Uterus (tissue), 4 donors: ENCODE results near the gene ST8SIA6. TPM values are rescaled to one million over a fixed set of nuclear protein-coding genes. Genes with fewer than 3 reads are reported as not detected.

Experiments used
- DNase-seq, 2 donors: peaks; one replicate each; pipeline ENCODE4 v3.0.0-alpha.2; 2019 to 2020
- H3K27ac ChIP-seq, 2 donors: fragments of 200-600 bp; sonication (generic); 1 replicate in 1 of 2; 2 replicates in 1 of 2; pipeline ENCODE4 v1.5.1; 2016 to 2018
- H3K27me3 ChIP-seq, 2 donors: fragments of 200-600 bp; sonication (generic); one replicate each; pipeline ENCODE4 v1.5.1; 2018 to 2019; ENCODE audit warnings: control low read depth in 1 of 2
- H3K36me3 ChIP-seq, 2 donors: fragments of 200-600 bp; sonication (generic); one replicate each; pipeline ENCODE4 v1.5.1; 2019; ENCODE audit warnings: control low read depth in 1 of 2
- H3K4me1 ChIP-seq, 2 donors: fragments of 200-600 bp; sonication (generic); one replicate each; pipeline ENCODE4 v1.5.1; 2018 to 2019; ENCODE audit warnings: control low read depth in 1 of 2
- H3K4me3 ChIP-seq, 2 donors: fragments of 200-600 bp; sonication (generic); 1 replicate in 1 of 2; 2 replicates in 1 of 2; pipeline ENCODE4 v1.5.1; 2018 to 2019; ENCODE audit warnings: mild to moderate bottlenecking in 1 of 2
- H3K9me3 ChIP-seq, 2 donors: fragments of 200-600 bp; sonication (generic); one replicate each; pipeline ENCODE4 v1.5.1; 2019; ENCODE audit warnings: control low read depth in 1 of 2
- CTCF ChIP-seq, 4 experiments: fragments of 200-600 bp in 2 of 4; fragments of 450-650 bp in 2 of 4; sonication (generic) in 2 of 4; IDR thresholded peaks; one replicate each; pipeline ENCODE4 v1.5.1; 2016 to 2019; ENCODE audit warnings: antibody characterized with exemption in 4 of 4, mild to moderate bottlenecking in 2 of 4, moderate library complexity in 1 of 4
- POLR2A ChIP-seq, 2 donors: fragments of 450-650 bp; IDR thresholded peaks; one replicate each; pipeline ENCODE4 v1.6.1; 2016; ENCODE audit warnings: antibody characterized with exemption in 2 of 2, mild to moderate bottlenecking in 1 of 2, moderate library complexity in 1 of 2
- intact Hi-C: fragments of 100-400 bp; cut with DNase I; formaldehyde crosslinking; loops from one replicate; pipeline ENCODE4 v1.15.1; 2023; ENCODE audit warnings: low total_unique reads
- total RNA-seq, 4 donors: library from RNA; depleted of rRNA in 3 of 4; stranded (reverse); fragments of >200 nt in 3 of 4; gene quantifications; one replicate each; pipeline versions ENCODE4 v1.1.0 to v1.2.4, GENCODE V29; 2014 to 2023
- donor health status: DM: yes; HTN: yes; CAD: no.

The ST8SIA6 gene
- total RNA-seq, 4 donors from 2014 or later = 0.77 to 1.9 (median 1.1) TPM; not detected in 1

DNA sequence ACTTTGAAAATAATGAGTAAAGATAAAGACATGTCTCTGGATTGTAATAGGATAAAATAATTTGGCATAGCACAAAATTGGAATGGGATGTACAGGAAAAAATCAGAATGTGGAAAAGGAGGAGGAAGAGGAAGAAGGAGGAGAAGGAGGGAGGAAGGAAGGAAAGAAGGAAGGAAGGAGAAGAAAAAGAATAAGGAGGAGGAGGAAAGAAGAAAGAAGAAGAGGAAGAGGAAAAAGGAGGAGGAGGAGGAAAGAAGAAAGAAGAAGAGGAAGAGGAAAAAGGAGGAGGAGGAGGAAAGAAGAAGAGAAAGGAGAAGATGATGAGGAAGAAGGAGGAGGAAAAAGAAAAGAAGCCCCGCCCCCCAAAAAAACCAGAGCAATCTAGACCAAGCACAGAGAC, 95.9 kb downstream of the ST8SIA6 start:
- Histone ChIP-seq H3K9me3 (no peaks in the 10 kb centered on the region), H3K27ac (no peak overlapping the region), H3K4me1 (no peaks in the 10 kb centered on the region), H3K36me3 (no peaks in the 10 kb centered on the region), H3K4me3 (no peak overlapping the region), H3K27me3 (no peaks in the 10 kb centered on the region)
- no peak for DNase-seq
- no peak for TF ChIP-seq CTCF (IDR thresholded peaks at IDR 0.05)
- TF ChIP-seq POLR2A (IDR thresholded peaks at IDR 0.05) = no peak
- intact Hi-C loops = no loop called here

DNA sequence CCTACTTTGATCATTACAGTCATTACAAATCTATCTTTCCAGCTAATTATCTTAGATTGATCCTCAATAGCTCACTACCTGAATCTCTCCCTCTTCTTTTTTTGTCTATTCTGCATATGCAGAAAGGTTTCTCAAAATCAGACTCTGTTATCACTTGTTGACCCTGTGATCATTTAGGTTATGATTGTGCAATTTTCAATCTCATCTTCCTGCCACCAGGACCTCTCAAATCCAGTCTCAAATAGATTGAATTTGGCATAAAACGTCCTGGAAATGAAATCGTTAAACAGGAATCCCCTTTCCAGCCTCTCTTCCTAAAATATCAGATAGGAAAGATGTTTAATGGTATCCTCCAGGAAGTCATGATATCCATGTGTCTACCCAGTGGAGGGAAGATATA, 96.6 kb downstream of the ST8SIA6 start:
- H3K4me3 ChIP-seq = no peak overlapping the region
- no peak for TF ChIP-seq POLR2A (IDR thresholded peaks at IDR 0.05)
- H3K36me3 ChIP-seq = no peaks in the 10 kb centered on the region
- intact Hi-C loops = no loop called here
- H3K9me3 ChIP-seq = no peaks in the 10 kb centered on the region
- H3K27ac ChIP-seq = no peak overlapping the region
- no peaks in the 10 kb centered on the region for H3K4me1 ChIP-seq
- no peaks in the 10 kb centered on the region for H3K27me3 ChIP-seq
- DNase-seq = no peak

- intact Hi-C loops = no loop called here
- TF ChIP-seq POLR2A (IDR thresholded peaks at IDR 0.05) = no peak
- no peak for TF ChIP-seq CTCF (IDR thresholded peaks at IDR 0.05)
- Histone ChIP-seq H3K9me3 (no peaks in the 10 kb centered on the region), H3K27me3 (no peaks in the 10 kb centered on the region), H3K36me3 (no peaks in the 10 kb centered on the region), H3K4me3 (no peak overlapping the region), H3K27ac (no peak overlapping the region), H3K4me1 (no peaks in the 10 kb centered on the region)
- no peak for DNase-seq
Observed at GRCh38 chr10:17356820-17357219, 97.6 kb downstream of the ST8SIA6 start.

DNA sequence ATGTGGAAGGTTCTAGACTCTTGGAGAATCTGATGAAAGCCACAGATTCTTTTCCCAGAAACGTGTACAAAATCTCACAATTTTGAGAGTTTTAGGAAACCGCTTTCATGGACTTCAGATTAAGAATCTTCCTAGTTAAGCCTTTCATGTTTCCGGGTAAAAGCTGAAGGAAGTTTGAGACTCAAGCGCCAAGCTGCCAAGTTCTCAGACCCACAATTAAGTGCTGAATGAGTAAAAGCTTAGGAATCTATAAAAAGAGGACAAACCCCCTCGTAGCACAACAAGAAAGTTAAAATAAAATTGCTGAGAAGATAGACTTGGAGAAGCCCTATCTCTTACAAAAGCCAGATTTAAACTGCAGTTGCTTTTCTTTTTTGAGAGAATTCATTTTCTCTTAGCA, 99.6 kb downstream of the ST8SIA6 start:
- no peaks in the 10 kb centered on the region for H3K9me3 ChIP-seq
- no peaks in the 10 kb centered on the region for H3K4me1 ChIP-seq
- H3K4me3 ChIP-seq = no peak overlapping the region
- H3K27me3 ChIP-seq = no peaks in the 10 kb centered on the region
- TF ChIP-seq CTCF (IDR thresholded peaks at IDR 0.05) (no peak), POLR2A (IDR thresholded peaks at IDR 0.05) (no peak)
- DNase-seq = no peak
- no peak overlapping the region for H3K27ac ChIP-seq
- no peaks in the 10 kb centered on the region for H3K36me3 ChIP-seq
- intact Hi-C loops = no loop called here

DNA sequence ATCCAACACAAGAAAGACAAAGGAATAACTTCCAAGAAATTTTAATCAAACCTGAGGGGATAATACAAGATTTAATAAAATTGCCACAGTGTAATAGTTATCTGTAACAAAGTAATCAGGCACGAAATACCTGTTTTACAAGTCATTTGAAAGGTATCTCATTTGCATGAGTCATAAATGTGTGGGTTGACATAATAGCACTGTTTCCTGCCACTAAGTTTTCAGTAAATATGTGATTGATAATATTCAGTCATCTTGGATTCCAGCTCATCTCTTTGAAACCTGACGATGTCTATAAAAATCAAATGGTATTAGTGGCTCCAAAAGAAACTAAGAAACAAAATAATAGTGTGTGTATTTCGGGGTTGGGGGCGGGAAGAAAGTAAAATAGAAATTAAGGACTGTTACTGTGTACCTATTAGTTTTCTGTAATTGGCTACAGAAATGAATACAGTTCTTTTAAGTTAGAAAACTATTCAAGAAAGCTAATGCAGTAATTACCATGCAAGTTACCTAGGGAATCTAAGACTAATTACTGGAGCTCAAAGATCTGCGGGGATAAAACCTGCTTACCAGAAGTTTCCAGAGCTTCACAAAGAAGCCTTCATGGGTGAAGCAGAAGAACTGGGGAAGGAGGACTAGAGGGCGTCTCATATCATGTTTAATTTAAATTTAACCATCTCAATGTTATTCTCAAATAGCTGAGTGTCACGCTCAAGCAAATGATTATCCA, 100.7 kb downstream of the ST8SIA6 start:
- H3K27me3 ChIP-seq = no peaks in the 10 kb centered on the region
- no peaks in the 10 kb centered on the region for H3K36me3 ChIP-seq
- intact Hi-C loops = no loop called here
- DNase-seq = no peak
- no peak overlapping the region for H3K27ac ChIP-seq
- no peaks in the 10 kb centered on the region for H3K4me1 ChIP-seq
- no peak overlapping the region for H3K4me3 ChIP-seq
- no peaks in the 10 kb centered on the region for H3K9me3 ChIP-seq
- no peak for TF ChIP-seq POLR2A (IDR thresholded peaks at IDR 0.05)
- TF ChIP-seq CTCF (IDR thresholded peaks at IDR 0.05) = no peak
